Tibial nerve (tissue), 4 donors: Measurements from ENCODE around the gene NEAT1. TPM values are rescaled to one million over a fixed set of nuclear protein-coding genes. Genes with fewer than 3 reads are reported as not detected.

ENCODE experiments used
- DNase-seq, 2 donors: peaks; one replicate each; pipeline ENCODE4 v3.0.0-alpha.2; 2019; ENCODE audit warnings: low spot score in 2 of 2
- H3K27ac ChIP-seq, 4 donors: fragments of 200-600 bp; sonication (generic) in 3 of 4; one replicate each; pipeline ENCODE4 v1.5.1; 2017 to 2019; ENCODE audit warnings: mild to moderate bottlenecking in 1 of 4
- H3K27me3 ChIP-seq, 2 donors: fragments of 200-600 bp; sonication (generic) in 1 of 2; one replicate each; pipeline versions ENCODE4 v1.5.1 to v1.6.0; 2017 to 2019
- H3K36me3 ChIP-seq, 3 donors: fragments of 200-600 bp; sonication (generic); one replicate each; pipeline ENCODE4 v1.5.1; 2018 to 2019
- H3K4me1 ChIP-seq, 4 donors: fragments of 200-600 bp; sonication (generic) in 3 of 4; one replicate each; pipeline ENCODE4 v1.5.1; 2017 to 2019
- H3K4me3 ChIP-seq, 4 donors: fragments of 200-600 bp; sonication (generic) in 3 of 4; one replicate each; pipeline ENCODE4 v1.5.1; 2017 to 2019; ENCODE audit warnings: mild to moderate bottlenecking in 1 of 4, moderate library complexity in 1 of 4
- H3K9me3 ChIP-seq, 4 donors: fragments of 200-600 bp; sonication (generic) in 3 of 4; one replicate each; pipeline ENCODE4 v1.5.1; 2017 to 2019
- CTCF ChIP-seq, 5 experiments: fragments of 200-600 bp in 3 of 5; fragments of 450-650 bp in 2 of 5; sonication (generic) in 3 of 5; IDR thresholded peaks; one replicate each; pipeline ENCODE4 v1.5.1; 2016 to 2019; ENCODE audit warnings: antibody characterized with exemption in 5 of 5, mild to moderate bottlenecking in 3 of 5, moderate library complexity in 2 of 5
- EP300 ChIP-seq, 2 donors: sonication (generic); formaldehyde crosslinking; IDR thresholded peaks; one replicate each; pipeline ENCODE4 v1.6.1; 2017; ENCODE audit warnings: antibody characterized with exemption in 2 of 2, mild to moderate bottlenecking in 1 of 2
- POLR2A ChIP-seq, 2 donors: fragments of 450-650 bp; IDR thresholded peaks; one replicate each; pipeline ENCODE4 v1.6.1; 2017; ENCODE audit warnings: antibody characterized with exemption in 2 of 2, mild to moderate bottlenecking in 2 of 2, moderate library complexity in 2 of 2
- WGBS, 2 donors: methylation state at CpG; one replicate each; pipeline ENCODE4 v1.1.5; 2018; 5-methylcytosine and 5-hydroxymethylcytosine counted together
- total RNA-seq, 4 donors: library from RNA; depleted of rRNA; stranded (reverse); fragments of >200 nt; gene quantifications; one replicate each; pipeline ENCODE4 v1.1.0, GENCODE V29; 2016

Gene NEAT1
- total RNA-seq, 4 donors from 2014 or later, result 427 to 571 (median 461) TPM

- peak overlapping the region in 1 of 4 donors; percentile 22 for H3K4me3 ChIP-seq
- 2 to 4% methylated on average over 17 of the region's 17 CpGs for WGBS, 2 donors
- no peaks in the 10 kb centered on the region for H3K9me3 ChIP-seq
- TF ChIP-seq CTCF (IDR thresholded peaks at IDR 0.05) (peak in 1 of 5 experiments; percentile 39), POLR2A (IDR thresholded peaks at IDR 0.05) (peak in 1 of 2 donors; percentile 43), EP300 (IDR thresholded peaks at IDR 0.05) (peak; percentile 92 to 99)
- peak; percentile 99 to 100 for DNase-seq
- no peaks in the 10 kb centered on the region for H3K27me3 ChIP-seq
- peak overlapping the region; percentile 93 to 99 (median 94) for H3K27ac ChIP-seq
- H3K4me1 ChIP-seq, result peaks cover 20 to 76% (median 62%) of the 10 kb centered on the region in 4 donors
- no peaks in the 10 kb centered on the region for H3K36me3 ChIP-seq
Observed at GRCh38 chr11:65487467-65488272, 65.1 kb downstream of the NEAT1 start.

GRCh38 chr11:65488273-65489034 is 65.9 kb downstream of the NEAT1 start:
- peak in 1 of 2 donors; percentile 58 for DNase-seq
- WGBS, 2 donors, result 21% methylated on average over 10 of the region's 10 CpGs

GRCh38 chr11:65489035-65489705 is 66.6 kb downstream of the NEAT1 start:
- WGBS, 2 donors, result 13 to 31% methylated on average over 10 of the region's 10 CpGs
- peak; percentile 35 to 63 for TF ChIP-seq EP300 (IDR thresholded peaks at IDR 0.05)
- peak in 1 of 5 experiments; percentile 6 for TF ChIP-seq CTCF (IDR thresholded peaks at IDR 0.05)
- no peak for TF ChIP-seq POLR2A (IDR thresholded peaks at IDR 0.05)
- Histone ChIP-seq H3K27me3 (no peaks in the 10 kb centered on the region), H3K27ac (peak overlapping the region; percentile 93 to 99 (median 94)), H3K36me3 (no peaks in the 10 kb centered on the region), H3K4me3 (no peak overlapping the region), H3K4me1 (peaks cover 20 to 91% (median 77%) of the 10 kb centered on the region in 4 donors), H3K9me3 (no peaks in the 10 kb centered on the region)
- DNase-seq, result no peak

More at GRCh38 chr11:65488273-65489034, 65.9 kb downstream of the NEAT1 start:
- H3K9me3 ChIP-seq, result no peaks in the 10 kb centered on the region
- H3K4me3 ChIP-seq, result peak overlapping the region in 1 of 4 donors; percentile 22
- TF ChIP-seq EP300 (IDR thresholded peaks at IDR 0.05) (no peak), CTCF (IDR thresholded peaks at IDR 0.05) (no peak), POLR2A (IDR thresholded peaks at IDR 0.05) (no peak)
- H3K27me3 ChIP-seq, result no peaks in the 10 kb centered on the region
- H3K4me1 ChIP-seq, result peaks cover 20 to 84% (median 70%) of the 10 kb centered on the region in 4 donors
- no peaks in the 10 kb centered on the region for H3K36me3 ChIP-seq
- peak overlapping the region; percentile 93 to 99 (median 94) for H3K27ac ChIP-seq

GRCh38 chr11:65489706-65490320 is 67.2 kb downstream of the NEAT1 start:
- Histone ChIP-seq H3K4me1 (peaks cover 20 to 96% (median 83%) of the 10 kb centered on the region in 4 donors), H3K9me3 (no peaks in the 10 kb centered on the region), H3K36me3 (no peaks in the 10 kb centered on the region), H3K4me3 (no peak overlapping the region), H3K27me3 (no peaks in the 10 kb centered on the region), H3K27ac (peak overlapping the region; percentile 93 to 99 (median 94))
- TF ChIP-seq EP300 (IDR thresholded peaks at IDR 0.05), result no peak
- TF ChIP-seq POLR2A (IDR thresholded peaks at IDR 0.05), result no peak
- no peak for TF ChIP-seq CTCF (IDR thresholded peaks at IDR 0.05)
- WGBS, 2 donors, result 28 to 30% methylated on average over 8 of the region's 8 CpGs
- DNase-seq, result no peak
